Stimulated activated CD8-positive, alpha-beta memory T cell treated with anti-CD3 and anti-CD28 coated beads, Interleukin-4, amount 100 ng/mL, for 48 hours (primary cell): ENCODE measurements around the gene NLRC3.
"Not testable (repeated sequence)": the region's sequence is repeated elsewhere in the genome, so short reads cannot be mapped to it uniquely, and the experiment has no call there.

Source experiments
- DNase-seq: peaks from one replicate; pipeline ENCODE4 v3.0.0-alpha.2; 2020

The NLRC3 gene

DNA sequence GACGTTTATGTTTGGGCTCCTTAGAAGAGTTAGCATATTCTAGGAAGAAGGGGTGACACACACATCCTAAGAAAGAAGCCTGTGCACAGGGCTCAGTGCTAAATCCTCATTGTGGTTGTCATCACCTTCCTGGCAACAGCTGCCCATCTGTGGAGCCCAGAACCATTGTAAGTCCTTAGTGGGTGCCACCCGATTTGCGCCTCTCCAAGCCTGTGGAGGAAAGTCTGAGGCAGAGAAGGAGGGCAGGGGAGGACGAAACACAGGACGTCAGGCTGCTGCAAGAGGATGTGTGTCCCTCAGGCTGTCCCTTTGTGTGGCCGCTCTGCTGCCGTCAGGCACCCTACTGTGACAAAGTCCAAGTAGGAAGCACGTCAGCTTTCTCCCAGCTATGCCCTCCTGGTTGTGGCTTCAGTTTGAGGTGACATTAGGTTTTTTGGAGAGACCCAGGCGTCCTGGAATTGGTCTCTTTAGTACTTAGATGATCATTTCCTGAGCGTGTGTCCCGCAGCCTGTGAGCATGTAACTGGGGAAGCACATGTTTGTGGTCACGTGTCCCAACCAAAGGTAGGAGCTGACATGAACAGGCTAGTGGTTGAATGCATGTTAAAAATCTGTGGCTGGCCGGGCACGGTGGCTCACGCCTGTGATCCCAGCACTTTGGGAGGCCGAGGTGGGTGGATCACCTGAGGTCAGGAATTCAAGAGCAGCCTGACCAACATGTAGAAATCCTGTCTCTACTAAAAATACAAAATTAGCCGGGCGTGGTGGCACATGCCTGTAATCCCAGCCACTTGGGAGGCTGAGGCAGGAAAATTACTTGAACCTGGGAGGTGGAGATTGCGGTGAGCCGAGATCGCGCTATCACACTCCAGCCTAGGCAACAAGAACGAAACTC is 65.7 kb downstream of the NLRC3 start:
- DNase-seq, result peak; percentile 16

GRCh38 chr16:3510416-3510815 is 66.8 kb downstream of the NLRC3 start:
- no peak for DNase-seq

- DNase-seq, result peak; percentile 81
Measured at GRCh38 chr16:3509470-3509928, 67.7 kb downstream of the NLRC3 start.

DNA sequence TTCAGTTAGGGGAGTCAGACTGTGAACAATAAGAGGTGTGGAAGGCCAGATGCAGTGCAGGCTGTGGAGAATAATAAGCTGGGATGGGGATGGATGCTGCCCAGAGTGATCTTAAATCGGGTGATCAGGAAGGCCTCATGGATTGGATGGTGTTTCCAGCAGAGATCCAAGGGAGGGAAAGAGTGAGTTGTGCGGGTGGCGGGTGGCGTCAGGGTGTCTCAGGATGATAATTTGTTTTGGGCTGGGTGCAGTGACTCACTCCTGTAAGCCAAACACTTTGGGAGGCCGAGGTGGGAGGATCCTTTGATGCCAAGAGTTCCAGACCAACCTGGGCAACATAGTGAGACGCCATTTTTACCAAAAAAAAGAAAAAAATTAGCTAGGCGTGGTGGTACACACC is 68.5 kb downstream of the NLRC3 start:
- peak; percentile 23 for DNase-seq

- DNase-seq, result peak; percentile 58
Measured at GRCh38 chr16:3503523-3503922, 73.7 kb downstream of the NLRC3 start.

- DNase-seq, result no peak
Measured at GRCh38 chr16:3501783-3502400, 75.3 kb downstream of the NLRC3 start.

- DNase-seq, result not testable (repeated sequence)
Measured at GRCh38 chr16:3501412-3501761, 75.8 kb downstream of the NLRC3 start.

- DNase-seq, result no peak
Measured at GRCh38 chr16:3498988-3499387, 78.2 kb downstream of the NLRC3 start.

- DNase-seq, result no peak
Measured at GRCh38 chr16:3497771-3498170, 79.4 kb downstream of the NLRC3 start.

GRCh38 chr16:3496386-3496785 is 80.8 kb downstream of the NLRC3 start:
- no peak for DNase-seq

DNA sequence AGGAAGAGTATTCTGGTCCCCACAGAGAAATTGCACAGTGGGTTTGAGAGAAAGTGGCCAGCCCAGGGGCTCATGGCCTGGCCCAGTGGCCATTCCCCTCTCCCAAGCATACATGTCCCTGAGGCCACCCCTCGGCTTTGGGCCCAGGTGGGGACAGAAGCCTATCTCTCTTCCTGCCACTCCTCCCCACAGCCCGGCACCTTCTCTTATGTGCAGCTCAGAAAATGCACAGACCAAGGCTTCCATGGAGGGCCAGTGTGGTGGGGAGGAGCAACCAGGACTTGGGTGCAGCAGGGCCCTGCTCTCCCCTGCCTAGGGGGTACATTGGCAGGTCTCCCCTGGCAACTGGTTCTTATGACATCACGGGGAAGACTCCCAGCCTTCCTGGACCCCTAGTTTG is 82.0 kb downstream of the NLRC3 start, which contains the start of gene C16orf90:
Gene C16orf90, minus strand, starts transcription at position 314 of the 400 bp plus-strand sequence. Its CDS starts 68 bp downstream, at position 246.
- DNase-seq, result no peak

DNA sequence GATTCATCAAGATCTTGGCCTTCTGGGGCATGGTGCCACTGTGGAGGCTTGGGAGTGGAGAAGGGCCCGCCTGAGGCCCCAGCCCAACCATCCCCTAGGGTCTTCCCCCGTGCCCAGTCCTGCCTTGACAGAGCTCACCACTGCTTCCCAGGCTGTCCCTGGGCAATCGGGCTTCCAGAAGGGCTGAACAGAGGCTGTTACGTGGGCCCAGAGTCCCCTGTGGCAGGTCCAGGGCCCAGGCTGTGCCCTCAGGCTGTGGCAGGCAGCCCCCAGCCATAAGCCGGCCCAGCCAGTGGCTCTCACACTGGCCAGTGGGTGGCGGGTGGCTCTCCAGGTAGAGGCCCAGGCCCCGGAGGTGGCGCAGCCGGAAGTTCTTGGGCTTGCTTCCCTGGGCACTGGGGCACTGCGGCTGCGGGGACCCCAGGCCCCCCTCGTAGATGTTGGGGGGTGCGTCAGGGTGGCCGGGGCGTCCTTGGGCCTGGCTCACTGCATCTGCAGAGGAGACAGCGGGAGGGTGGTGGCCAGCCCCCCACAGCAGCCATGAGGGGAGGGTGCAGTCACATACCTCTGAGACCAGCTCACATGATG is 82.7 kb downstream of the NLRC3 start:
- no peak for DNase-seq

- no peak for DNase-seq
Measured at GRCh38 chr16:3492356-3492755, 84.8 kb downstream of the NLRC3 start.

GRCh38 chr16:3490911-3491629 is 86.1 kb downstream of the NLRC3 start:
- no peak for DNase-seq
